Measurements from ENCODE around the gene SLAMF9.

Gene SLAMF9

DNA sequence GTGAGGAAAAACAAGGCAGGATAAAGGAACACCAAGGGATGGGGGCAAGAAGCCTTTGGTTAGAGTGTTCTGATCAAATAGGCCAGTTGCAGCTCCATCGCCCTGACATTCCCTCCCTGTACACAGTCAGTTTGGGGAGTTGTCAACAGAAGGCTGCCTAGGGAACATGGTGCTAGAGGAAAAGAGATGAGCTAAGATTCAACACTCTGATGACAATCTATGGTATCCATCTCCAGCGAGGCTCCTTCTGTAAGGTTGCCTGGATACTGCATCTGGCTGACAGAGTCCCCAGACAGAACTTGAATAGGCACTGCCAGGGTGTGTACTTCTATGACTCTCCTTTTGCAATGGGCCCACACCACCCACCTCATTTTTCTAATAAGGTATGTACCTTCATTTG lies 11.2 kb upstream of the SLAMF9 start:
- Histone ChIP-seq H2BK5ac (ENCODE audit: low read length) (no peak overlapping the region), H3K14ac (ENCODE audit: low read length) (no peak overlapping the region), H3K18ac (ENCODE audit: low read length) (no peak overlapping the region), H3K4me2 (ENCODE audit: insufficient read depth, low read length, poor library complexity, severe bottlenecking) (no peak overlapping the region), H3K4ac (ENCODE audit: low read length) (no peak overlapping the region), H3K9me3 (replicated peaks in 1 of 2; ENCODE audit: control insufficient read depth in 2 of 2, insufficient read depth in 1 of 2, low read depth in 1 of 2, low read length in 2 of 2) (no peaks in the 10 kb centered on the region), H2BK12ac (ENCODE audit: low read length) (no peak overlapping the region), H4K8ac (ENCODE audit: low read depth, low read length) (no peak overlapping the region), H3K27ac (replicated peaks; ENCODE audit: low read length) (no peak overlapping the region), H2AFZ (ENCODE audit: low read length) (no peak overlapping the region), H2AK5ac (ENCODE audit: low read depth, low read length) (no peak overlapping the region), H3K23ac (ENCODE audit: low read depth, low read length, poor library complexity) (no peak overlapping the region), H3K4me1 (ENCODE audit: control insufficient read depth in 2 of 2, insufficient read depth in 1 of 2, low read depth in 1 of 2, low read length in 2 of 2) (peaks cover 0 to 6% of the 10 kb centered on the region in 2 donors), H3K36me3 (replicated peaks in 1 of 2; ENCODE audit: control insufficient read depth in 2 of 2, insufficient read depth in 2 of 2, low read length in 2 of 2) (no peaks in the 10 kb centered on the region), H3K79me1 (ENCODE audit: low read depth, low read length) (no peaks in the 10 kb centered on the region), H3K9ac (ENCODE audit: low read depth, low read length, poor library complexity) (no peak overlapping the region), H3K27me3 (ENCODE audit: control insufficient read depth in 3 of 3, insufficient read depth in 3 of 3, low read depth in 1 of 3, low read length in 3 of 3) (peaks cover 0 to 28% (median 0%) of the 10 kb centered on the region in 3 experiments), H3K4me3 (ENCODE audit: low read length in 2 of 2) (no peak overlapping the region), H4K91ac (ENCODE audit: low read depth, low read length, poor library complexity) (no peak overlapping the region), H2BK120ac (ENCODE audit: low read depth, low read length) (no peak overlapping the region), H2BK15ac (ENCODE audit: low read length) (no peak overlapping the region)
- no CpG with 5 or more reads among the region's 2 CpGs for WGBS, 2 donors (ENCODE audit: extremely low coverage in 2 of 2, insufficient read length in 2 of 2, insufficient replicate concordance in 1 of 2)
- DNase-seq (ENCODE audit: low spot score): no peak

GRCh38 chr1:159964144-159964543 lies 10.1 kb upstream of the SLAMF9 start:
- H3K4me1 ChIP-seq (ENCODE audit: control insufficient read depth in 2 of 2, insufficient read depth in 1 of 2, low read depth in 1 of 2, low read length in 2 of 2): peaks cover 0 to 6% of the 10 kb centered on the region in 2 donors
- no CpG with 5 or more reads among the region's 3 CpGs for WGBS, 2 donors (ENCODE audit: extremely low coverage in 2 of 2, insufficient read length in 2 of 2, insufficient replicate concordance in 1 of 2)

GRCh38 chr1:159962176-159962575 lies 8.1 kb upstream of the SLAMF9 start:
- no peak for DNase-seq (ENCODE audit: low spot score)
- H3K4me2 ChIP-seq (ENCODE audit: insufficient read depth, low read length, poor library complexity, severe bottlenecking): no peak overlapping the region
- no peak overlapping the region for H2AFZ ChIP-seq (ENCODE audit: low read length)
- H4K8ac ChIP-seq (ENCODE audit: low read depth, low read length): no peak overlapping the region
- no peak overlapping the region for H3K14ac ChIP-seq (ENCODE audit: low read length)
- H2BK5ac ChIP-seq (ENCODE audit: low read length): no peak overlapping the region
- H4K91ac ChIP-seq (ENCODE audit: low read depth, low read length, poor library complexity): no peak overlapping the region
- no peak overlapping the region for H3K27ac ChIP-seq (replicated peaks; ENCODE audit: low read length)
- H3K4me1 ChIP-seq (ENCODE audit: control insufficient read depth in 2 of 2, insufficient read depth in 1 of 2, low read depth in 1 of 2, low read length in 2 of 2): peaks cover 0 to 6% of the 10 kb centered on the region in 2 donors
- no peak overlapping the region for H3K9ac ChIP-seq (ENCODE audit: low read depth, low read length, poor library complexity)
- no peak overlapping the region for H3K4ac ChIP-seq (ENCODE audit: low read length)
- no peaks in the 10 kb centered on the region for H3K9me3 ChIP-seq (replicated peaks in 1 of 2; ENCODE audit: control insufficient read depth in 2 of 2, insufficient read depth in 1 of 2, low read depth in 1 of 2, low read length in 2 of 2)
- no peak overlapping the region for H2BK12ac ChIP-seq (ENCODE audit: low read length)
- no peak overlapping the region for H2BK15ac ChIP-seq (ENCODE audit: low read length)
- no peak overlapping the region for H3K4me3 ChIP-seq (ENCODE audit: low read length in 2 of 2)
- H3K18ac ChIP-seq (ENCODE audit: low read length): no peak overlapping the region
- H3K27me3 ChIP-seq (ENCODE audit: control insufficient read depth in 3 of 3, insufficient read depth in 3 of 3, low read depth in 1 of 3, low read length in 3 of 3): peaks cover 0 to 32% (median 0%) of the 10 kb centered on the region in 3 experiments
- no peaks in the 10 kb centered on the region for H3K36me3 ChIP-seq (replicated peaks in 1 of 2; ENCODE audit: control insufficient read depth in 2 of 2, insufficient read depth in 2 of 2, low read length in 2 of 2)
- no CpG with 5 or more reads among the region's 11 CpGs for WGBS, 2 donors (ENCODE audit: extremely low coverage in 2 of 2, insufficient read length in 2 of 2, insufficient replicate concordance in 1 of 2)
- H3K23ac ChIP-seq (ENCODE audit: low read depth, low read length, poor library complexity): no peak overlapping the region
- no peaks in the 10 kb centered on the region for H3K79me1 ChIP-seq (ENCODE audit: low read depth, low read length)
- no peak overlapping the region for H2BK120ac ChIP-seq (ENCODE audit: low read depth, low read length)
- H2AK5ac ChIP-seq (ENCODE audit: low read depth, low read length): no peak overlapping the region

More at GRCh38 chr1:159964144-159964543, 10.1 kb upstream of the SLAMF9 start:
- no peak overlapping the region for H3K27ac ChIP-seq (replicated peaks; ENCODE audit: low read length)
- H3K14ac ChIP-seq (ENCODE audit: low read length): no peak overlapping the region
- no peaks in the 10 kb centered on the region for H3K9me3 ChIP-seq (replicated peaks in 1 of 2; ENCODE audit: control insufficient read depth in 2 of 2, insufficient read depth in 1 of 2, low read depth in 1 of 2, low read length in 2 of 2)
- no peak overlapping the region for H3K23ac ChIP-seq (ENCODE audit: low read depth, low read length, poor library complexity)
- H3K4me2 ChIP-seq (ENCODE audit: insufficient read depth, low read length, poor library complexity, severe bottlenecking): no peak overlapping the region
- no peaks in the 10 kb centered on the region for H3K79me1 ChIP-seq (ENCODE audit: low read depth, low read length)
- H2AFZ ChIP-seq (ENCODE audit: low read length): peak overlapping the region; percentile 13
- no peaks in the 10 kb centered on the region for H3K36me3 ChIP-seq (replicated peaks in 1 of 2; ENCODE audit: control insufficient read depth in 2 of 2, insufficient read depth in 2 of 2, low read length in 2 of 2)
- H3K27me3 ChIP-seq (ENCODE audit: control insufficient read depth in 3 of 3, insufficient read depth in 3 of 3, low read depth in 1 of 3, low read length in 3 of 3): peaks cover 0 to 34% (median 0%) of the 10 kb centered on the region in 3 experiments
- no peak overlapping the region for H2BK15ac ChIP-seq (ENCODE audit: low read length)
- H3K4ac ChIP-seq (ENCODE audit: low read length): no peak overlapping the region
- no peak overlapping the region for H2BK120ac ChIP-seq (ENCODE audit: low read depth, low read length)
- H2BK12ac ChIP-seq (ENCODE audit: low read length): no peak overlapping the region
- H3K4me3 ChIP-seq (ENCODE audit: low read length in 2 of 2): no peak overlapping the region
- H2AK5ac ChIP-seq (ENCODE audit: low read depth, low read length): no peak overlapping the region
- no peak overlapping the region for H3K18ac ChIP-seq (ENCODE audit: low read length)
- no peak for DNase-seq (ENCODE audit: low spot score)
- no peak overlapping the region for H2BK5ac ChIP-seq (ENCODE audit: low read length)
- H4K91ac ChIP-seq (ENCODE audit: low read depth, low read length, poor library complexity): no peak overlapping the region
- no peak overlapping the region for H3K9ac ChIP-seq (ENCODE audit: low read depth, low read length, poor library complexity)
- H4K8ac ChIP-seq (ENCODE audit: low read depth, low read length): no peak overlapping the region

GRCh38 chr1:159961636-159962035 lies 7.6 kb upstream of the SLAMF9 start:
- H2AFZ ChIP-seq (ENCODE audit: low read length): no peak overlapping the region
- H2BK120ac ChIP-seq (ENCODE audit: low read depth, low read length): no peak overlapping the region
- H3K79me1 ChIP-seq (ENCODE audit: low read depth, low read length): no peaks in the 10 kb centered on the region
- H3K4ac ChIP-seq (ENCODE audit: low read length): no peak overlapping the region
- H4K91ac ChIP-seq (ENCODE audit: low read depth, low read length, poor library complexity): no peak overlapping the region
- H2AK5ac ChIP-seq (ENCODE audit: low read depth, low read length): no peak overlapping the region
- H2BK15ac ChIP-seq (ENCODE audit: low read length): no peak overlapping the region
- no peak overlapping the region for H2BK12ac ChIP-seq (ENCODE audit: low read length)
- no peaks in the 10 kb centered on the region for H3K9me3 ChIP-seq (replicated peaks in 1 of 2; ENCODE audit: control insufficient read depth in 2 of 2, insufficient read depth in 1 of 2, low read depth in 1 of 2, low read length in 2 of 2)
- H3K4me3 ChIP-seq (ENCODE audit: low read length in 2 of 2): no peak overlapping the region
- H3K27me3 ChIP-seq (ENCODE audit: control insufficient read depth in 3 of 3, insufficient read depth in 3 of 3, low read depth in 1 of 3, low read length in 3 of 3): peaks cover 0 to 32% (median 0%) of the 10 kb centered on the region in 3 experiments
- no peak overlapping the region for H3K23ac ChIP-seq (ENCODE audit: low read depth, low read length, poor library complexity)
- no peak overlapping the region for H2BK5ac ChIP-seq (ENCODE audit: low read length)
- no peak overlapping the region for H4K8ac ChIP-seq (ENCODE audit: low read depth, low read length)
- H3K36me3 ChIP-seq (replicated peaks in 1 of 2; ENCODE audit: control insufficient read depth in 2 of 2, insufficient read depth in 2 of 2, low read length in 2 of 2): no peaks in the 10 kb centered on the region
- no peak overlapping the region for H3K27ac ChIP-seq (replicated peaks; ENCODE audit: low read length)
- WGBS, 2 donors (ENCODE audit: extremely low coverage in 2 of 2, insufficient read length in 2 of 2, insufficient replicate concordance in 1 of 2): no CpG with 5 or more reads among the region's 15 CpGs
- H3K18ac ChIP-seq (ENCODE audit: low read length): no peak overlapping the region
- no peak for DNase-seq (ENCODE audit: low spot score)
- H3K4me1 ChIP-seq (ENCODE audit: control insufficient read depth in 2 of 2, insufficient read depth in 1 of 2, low read depth in 1 of 2, low read length in 2 of 2): peaks cover 0 to 6% of the 10 kb centered on the region in 2 donors
- H3K4me2 ChIP-seq (ENCODE audit: insufficient read depth, low read length, poor library complexity, severe bottlenecking): no peak overlapping the region
- H3K9ac ChIP-seq (ENCODE audit: low read depth, low read length, poor library complexity): no peak overlapping the region
- no peak overlapping the region for H3K14ac ChIP-seq (ENCODE audit: low read length)
